ENCODE measurements around the gene CPED1. TPM values are rescaled to one million over a fixed set of nuclear protein-coding genes. Genes with fewer than 3 reads are reported as not detected.

CPED1 gene
- polyA plus RNA-seq, 1 donor from 2014 or later: not detected

DNA sequence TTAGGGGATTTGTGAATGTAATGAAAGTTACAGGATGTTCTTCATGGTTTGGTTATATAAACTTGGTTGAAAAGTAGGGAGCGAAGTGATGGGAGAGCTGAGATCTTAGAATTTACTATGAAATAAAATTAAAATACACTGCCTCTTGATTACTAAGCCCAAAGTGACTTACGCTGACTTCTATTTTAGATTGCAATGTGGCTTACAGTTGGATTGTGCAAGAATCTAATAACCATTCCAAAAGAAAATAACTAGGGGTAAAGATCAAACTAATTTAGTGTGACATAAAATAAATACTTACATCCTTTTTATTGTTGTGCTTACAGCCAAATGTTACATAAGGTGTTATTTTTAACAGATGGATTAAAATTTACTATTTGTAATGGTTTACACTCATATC lies 355.6 kb downstream of the CPED1 start:
- no peak overlapping the region for H3K9ac ChIP-seq (ENCODE audit: low read length)
- no peaks in the 10 kb centered on the region for H3K9me3 ChIP-seq (ENCODE audit: low read length)
- no peaks in the 10 kb centered on the region for H4K20me1 ChIP-seq (ENCODE audit: insufficient read depth)
- no peak overlapping the region for H3K4me2 ChIP-seq (ENCODE audit: low read length)
- H3K27ac ChIP-seq (ENCODE audit: low read length): no peak overlapping the region
- no peaks in the 10 kb centered on the region for H3K36me3 ChIP-seq (ENCODE audit: insufficient read depth, low read length)
- H3K27me3 ChIP-seq (ENCODE audit: insufficient read depth, low read depth, low read length): no peaks in the 10 kb centered on the region
- TF ChIP-seq MXI1 (conservative IDR thresholded peaks at IDR 0.05; ENCODE audit: poor library complexity, severe bottlenecking) (no peak), EP300 (conservative IDR thresholded peaks at IDR 0.05; ENCODE audit: poor library complexity, severe bottlenecking) (no peak), SMC3 (conservative IDR thresholded peaks at IDR 0.05; ENCODE audit: poor library complexity) (no peak), POLR2AphosphoS5 (IDR thresholded peaks at IDR 0.05) (no peak), RAD21 (conservative IDR thresholded peaks at IDR 0.05) (no peak), TAF1 (IDR thresholded peaks at IDR 0.05; ENCODE audit: low read depth) (no peak), EZH2 (IDR thresholded peaks at IDR 0.05; ENCODE audit: borderline replicate concordance, insufficient read depth, low read length, poor library complexity, severe bottlenecking) (no peak)
- TF ChIP-seq, protein P1, sequence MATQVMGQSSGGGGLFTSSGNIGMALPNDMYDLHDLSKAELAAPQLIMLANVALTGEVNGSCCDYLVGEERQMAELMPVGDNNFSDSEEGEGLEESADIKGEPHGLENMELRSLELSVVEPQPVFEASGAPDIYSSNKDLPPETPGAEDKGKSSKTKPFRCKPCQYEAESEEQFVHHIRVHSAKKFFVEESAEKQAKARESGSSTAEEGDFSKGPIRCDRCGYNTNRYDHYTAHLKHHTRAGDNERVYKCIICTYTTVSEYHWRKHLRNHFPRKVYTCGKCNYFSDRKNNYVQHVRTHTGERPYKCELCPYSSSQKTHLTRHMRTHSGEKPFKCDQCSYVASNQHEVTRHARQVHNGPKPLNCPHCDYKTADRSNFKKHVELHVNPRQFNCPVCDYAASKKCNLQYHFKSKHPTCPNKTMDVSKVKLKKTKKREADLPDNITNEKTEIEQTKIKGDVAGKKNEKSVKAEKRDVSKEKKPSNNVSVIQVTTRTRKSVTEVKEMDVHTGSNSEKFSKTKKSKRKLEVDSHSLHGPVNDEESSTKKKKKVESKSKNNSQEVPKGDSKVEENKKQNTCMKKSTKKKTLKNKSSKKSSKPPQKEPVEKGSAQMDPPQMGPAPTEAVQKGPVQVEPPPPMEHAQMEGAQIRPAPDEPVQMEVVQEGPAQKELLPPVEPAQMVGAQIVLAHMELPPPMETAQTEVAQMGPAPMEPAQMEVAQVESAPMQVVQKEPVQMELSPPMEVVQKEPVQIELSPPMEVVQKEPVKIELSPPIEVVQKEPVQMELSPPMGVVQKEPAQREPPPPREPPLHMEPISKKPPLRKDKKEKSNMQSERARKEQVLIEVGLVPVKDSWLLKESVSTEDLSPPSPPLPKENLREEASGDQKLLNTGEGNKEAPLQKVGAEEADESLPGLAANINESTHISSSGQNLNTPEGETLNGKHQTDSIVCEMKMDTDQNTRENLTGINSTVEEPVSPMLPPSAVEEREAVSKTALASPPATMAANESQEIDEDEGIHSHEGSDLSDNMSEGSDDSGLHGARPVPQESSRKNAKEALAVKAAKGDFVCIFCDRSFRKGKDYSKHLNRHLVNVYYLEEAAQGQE (IDR thresholded peaks at IDR 0.05; ENCODE audit: borderline replicate concordance): no peak
- TF ChIP-seq, protein P2, sequence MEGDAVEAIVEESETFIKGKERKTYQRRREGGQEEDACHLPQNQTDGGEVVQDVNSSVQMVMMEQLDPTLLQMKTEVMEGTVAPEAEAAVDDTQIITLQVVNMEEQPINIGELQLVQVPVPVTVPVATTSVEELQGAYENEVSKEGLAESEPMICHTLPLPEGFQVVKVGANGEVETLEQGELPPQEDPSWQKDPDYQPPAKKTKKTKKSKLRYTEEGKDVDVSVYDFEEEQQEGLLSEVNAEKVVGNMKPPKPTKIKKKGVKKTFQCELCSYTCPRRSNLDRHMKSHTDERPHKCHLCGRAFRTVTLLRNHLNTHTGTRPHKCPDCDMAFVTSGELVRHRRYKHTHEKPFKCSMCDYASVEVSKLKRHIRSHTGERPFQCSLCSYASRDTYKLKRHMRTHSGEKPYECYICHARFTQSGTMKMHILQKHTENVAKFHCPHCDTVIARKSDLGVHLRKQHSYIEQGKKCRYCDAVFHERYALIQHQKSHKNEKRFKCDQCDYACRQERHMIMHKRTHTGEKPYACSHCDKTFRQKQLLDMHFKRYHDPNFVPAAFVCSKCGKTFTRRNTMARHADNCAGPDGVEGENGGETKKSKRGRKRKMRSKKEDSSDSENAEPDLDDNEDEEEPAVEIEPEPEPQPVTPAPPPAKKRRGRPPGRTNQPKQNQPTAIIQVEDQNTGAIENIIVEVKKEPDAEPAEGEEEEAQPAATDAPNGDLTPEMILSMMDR (IDR thresholded peaks at IDR 0.05; ENCODE audit: poor library complexity, severe bottlenecking): no peak
- no peaks in the 10 kb centered on the region for H3F3A ChIP-seq (ENCODE audit: insufficient read depth, low read length, poor library complexity, severe bottlenecking)
- no peaks in the 10 kb centered on the region for H3K9me2 ChIP-seq (ENCODE audit: insufficient read depth, low read length)
- no peaks in the 10 kb centered on the region for H3K79me2 ChIP-seq (replicated peaks; ENCODE audit: insufficient read depth, low read length)
- H2AFZ ChIP-seq (ENCODE audit: low read depth, low read length): no peak overlapping the region
- no peak overlapping the region for H3K4me3 ChIP-seq (ENCODE audit: low read length)

DNA sequence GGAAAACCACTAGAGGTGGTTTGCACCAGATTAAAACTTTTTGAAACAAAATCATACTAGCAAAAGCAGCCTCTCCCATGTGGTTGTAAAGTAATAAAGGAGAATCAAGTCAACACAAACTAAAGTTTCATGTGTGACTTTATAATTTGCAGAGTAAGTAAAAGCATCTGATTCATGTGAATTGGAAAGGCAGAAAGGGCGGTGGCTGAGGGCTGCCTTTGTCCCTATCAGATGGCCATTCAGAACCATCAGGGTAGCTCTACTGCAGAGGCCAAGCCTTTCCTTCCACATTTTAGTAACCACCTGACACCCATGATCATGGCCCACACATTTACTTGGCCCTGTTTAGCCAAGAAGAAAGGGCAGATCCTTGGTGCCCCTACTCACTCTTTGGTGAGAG lies 356.0 kb downstream of the CPED1 start:
- no peaks in the 10 kb centered on the region for H3F3A ChIP-seq (ENCODE audit: insufficient read depth, low read length, poor library complexity, severe bottlenecking)
- no peak overlapping the region for H2AFZ ChIP-seq (ENCODE audit: low read depth, low read length)
- no peak overlapping the region for H3K9ac ChIP-seq (ENCODE audit: low read length)
- no peaks in the 10 kb centered on the region for H3K36me3 ChIP-seq (ENCODE audit: insufficient read depth, low read length)
- H3K4me3 ChIP-seq (ENCODE audit: low read length): no peak overlapping the region
- H3K27me3 ChIP-seq (ENCODE audit: insufficient read depth, low read depth, low read length): no peaks in the 10 kb centered on the region
- H3K4me2 ChIP-seq (ENCODE audit: low read length): no peak overlapping the region
- no peaks in the 10 kb centered on the region for H3K9me3 ChIP-seq (ENCODE audit: low read length)
- TF ChIP-seq EP300 (conservative IDR thresholded peaks at IDR 0.05; ENCODE audit: poor library complexity, severe bottlenecking): no peak
- TF ChIP-seq TAF1 (IDR thresholded peaks at IDR 0.05; ENCODE audit: low read depth): no peak
- no peak for TF ChIP-seq MXI1 (conservative IDR thresholded peaks at IDR 0.05; ENCODE audit: poor library complexity, severe bottlenecking)
- TF ChIP-seq, protein P2 (IDR thresholded peaks at IDR 0.05; ENCODE audit: poor library complexity, severe bottlenecking): no peak
- TF ChIP-seq RAD21 (conservative IDR thresholded peaks at IDR 0.05): no peak
- TF ChIP-seq, protein P1 (IDR thresholded peaks at IDR 0.05; ENCODE audit: borderline replicate concordance): no peak
- TF ChIP-seq SMC3 (conservative IDR thresholded peaks at IDR 0.05; ENCODE audit: poor library complexity): no peak
- H4K20me1 ChIP-seq (ENCODE audit: insufficient read depth): no peaks in the 10 kb centered on the region
- no peaks in the 10 kb centered on the region for H3K79me2 ChIP-seq (replicated peaks; ENCODE audit: insufficient read depth, low read length)
- no peaks in the 10 kb centered on the region for H3K9me2 ChIP-seq (ENCODE audit: insufficient read depth, low read length)
- H3K27ac ChIP-seq (ENCODE audit: low read length): no peak overlapping the region
